HuH-7 (cell line): ENCODE measurements around the gene NAA38.
A peak's percentile ranks its signal among the peaks of the same experiment; 100 is the strongest.

Experiments
- DNase-seq: peaks from one replicate; pipeline ENCODE4 v3.0.0; 2011; ENCODE audit warnings: low spot score

NAA38 gene

GRCh38 chr17:7840441-7840840 is 16.9 kb downstream of the NAA38 start:
- DNase-seq: no peak

- no peak for DNase-seq
Observed at GRCh38 chr17:7839876-7840261, 17.5 kb downstream of the NAA38 start.

- no peak for DNase-seq
Observed at GRCh38 chr17:7839190-7839875, 18.0 kb downstream of the NAA38 start.

GRCh38 chr17:7838090-7839075 is 19.0 kb downstream of the NAA38 start:
- DNase-seq: peak; percentile 57

GRCh38 chr17:7837408-7838088 is 19.8 kb downstream of the NAA38 start:
- DNase-seq: no peak

GRCh38 chr17:7836596-7837407 is 20.6 kb downstream of the NAA38 start:
- peak; percentile 73 for DNase-seq

GRCh38 chr17:7835814-7836595 is 21.4 kb downstream of the NAA38 start:
- peak; percentile 42 for DNase-seq

- peak; percentile 85 for DNase-seq
Observed at GRCh38 chr17:7834957-7835813, 22.2 kb downstream of the NAA38 start.

GRCh38 chr17:7834542-7834956 is 22.8 kb downstream of the NAA38 start:
- peak; percentile 58 for DNase-seq

- DNase-seq: peak; percentile 73
Observed at GRCh38 chr17:7833795-7834541, 23.4 kb downstream of the NAA38 start, which contains the start of gene KDM6B. Gene KDM6B (plus strand): TSS chr17:7834217. CDS start chr17:7845555, 11,338 bp downstream.

- no peak for DNase-seq
Observed at GRCh38 chr17:7833011-7833794, 24.2 kb downstream of the NAA38 start.

- no peak for DNase-seq
Observed at GRCh38 chr17:7832431-7832830, 24.9 kb downstream of the NAA38 start.

GRCh38 chr17:7831233-7831632 is 26.1 kb downstream of the NAA38 start:
- DNase-seq: no peak

- DNase-seq: no peak
Observed at GRCh38 chr17:7830616-7831015, 26.7 kb downstream of the NAA38 start.

- DNase-seq: no peak
Observed at GRCh38 chr17:7825206-7825990, 32.0 kb downstream of the NAA38 start.

GRCh38 chr17:7824021-7824924 is 33.1 kb downstream of the NAA38 start:
- no peak for DNase-seq
